Suprapubic skin (tissue), 4 donors: ENCODE results near the gene FXYD4.

Experiments
- CTCF ChIP-seq, 2 donors: fragments of 200-600 bp in 1 of 2; fragments of 450-650 bp in 1 of 2; sonication (generic) in 1 of 2; IDR thresholded peaks; one replicate each; pipeline ENCODE4 v1.5.1; 2016 to 2019; ENCODE audit warnings: antibody characterized with exemption in 2 of 2, mild to moderate bottlenecking in 1 of 2, moderate library complexity in 1 of 2
- POLR2A ChIP-seq, 2 donors: fragments of 450-650 bp; IDR thresholded peaks; one replicate each; pipeline ENCODE4 v1.6.1; 2017; ENCODE audit warnings: antibody characterized with exemption in 2 of 2, mild to moderate bottlenecking in 2 of 2, moderate library complexity in 2 of 2
- POLR2AphosphoS5 ChIP-seq, 3 donors: sonication (generic); formaldehyde crosslinking; IDR thresholded peaks; one replicate each; pipeline ENCODE4 v1.6.1; 2017; ENCODE audit warnings: antibody characterized with exemption in 3 of 3

GRCh38 chr10:43377424-43377883, 6.0 kb downstream of the FXYD4 start:
- TF ChIP-seq CTCF (IDR thresholded peaks at IDR 0.05) (no peak), POLR2AphosphoS5 (IDR thresholded peaks at IDR 0.05) (no peak), POLR2A (IDR thresholded peaks at IDR 0.05) (no peak)
